B cell (primary cell): ENCODE results near the gene OR6K2.

ENCODE experiments used
- EZH2 ChIP-seq: IDR thresholded peaks from 2 replicates; pipeline ENCODE4 v1.6.1; 2012; ENCODE audit warnings: borderline replicate concordance, low read depth, mild to moderate bottlenecking, moderate library complexity, low read length; ENCODE audit not compliant: insufficient read depth, poor library complexity, severe bottlenecking
- TF ChIP-seq, protein P1 (sequence below): fragments of 200-600 bp; IDR thresholded peaks from one replicate; pipeline ENCODE4 v1.8.0; 2022; ENCODE audit warnings: antibody characterized with exemption, mild to moderate bottlenecking

DNA sequence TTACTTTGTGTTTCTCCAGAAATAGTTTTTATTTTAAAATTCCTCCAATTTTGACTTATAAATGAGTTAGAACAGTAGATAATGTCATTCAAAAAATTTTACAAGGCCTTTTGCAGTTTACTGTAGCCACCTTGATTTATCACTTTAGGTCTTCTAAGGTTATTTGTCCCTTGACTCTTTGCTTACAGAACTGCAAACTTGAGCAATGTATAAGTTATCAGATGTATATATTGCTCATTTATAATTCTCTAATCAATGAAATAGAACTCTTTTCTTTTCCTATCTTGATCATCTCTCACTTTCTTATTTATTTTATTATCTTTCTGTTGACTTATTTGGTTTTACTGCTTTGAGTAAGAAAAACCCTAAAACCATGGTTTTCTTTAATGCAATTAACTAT is 8.1 kb downstream of the OR6K2 start:
- TF ChIP-seq, protein P1, sequence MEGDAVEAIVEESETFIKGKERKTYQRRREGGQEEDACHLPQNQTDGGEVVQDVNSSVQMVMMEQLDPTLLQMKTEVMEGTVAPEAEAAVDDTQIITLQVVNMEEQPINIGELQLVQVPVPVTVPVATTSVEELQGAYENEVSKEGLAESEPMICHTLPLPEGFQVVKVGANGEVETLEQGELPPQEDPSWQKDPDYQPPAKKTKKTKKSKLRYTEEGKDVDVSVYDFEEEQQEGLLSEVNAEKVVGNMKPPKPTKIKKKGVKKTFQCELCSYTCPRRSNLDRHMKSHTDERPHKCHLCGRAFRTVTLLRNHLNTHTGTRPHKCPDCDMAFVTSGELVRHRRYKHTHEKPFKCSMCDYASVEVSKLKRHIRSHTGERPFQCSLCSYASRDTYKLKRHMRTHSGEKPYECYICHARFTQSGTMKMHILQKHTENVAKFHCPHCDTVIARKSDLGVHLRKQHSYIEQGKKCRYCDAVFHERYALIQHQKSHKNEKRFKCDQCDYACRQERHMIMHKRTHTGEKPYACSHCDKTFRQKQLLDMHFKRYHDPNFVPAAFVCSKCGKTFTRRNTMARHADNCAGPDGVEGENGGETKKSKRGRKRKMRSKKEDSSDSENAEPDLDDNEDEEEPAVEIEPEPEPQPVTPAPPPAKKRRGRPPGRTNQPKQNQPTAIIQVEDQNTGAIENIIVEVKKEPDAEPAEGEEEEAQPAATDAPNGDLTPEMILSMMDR, result no peak
- no peak for TF ChIP-seq EZH2
